Middle frontal gyrus (tissue), 1 donor: Measurements from ENCODE around the gene EFTUD2.

Source experiments
- DNase-seq: peaks from one replicate; pipeline ENCODE4 v3.0.0-alpha.2; 2015; ENCODE audit warnings: low spot score; ENCODE audit errors: extremely low spot score

The EFTUD2 gene

GRCh38 chr17:44925731-44926697 is 26.8 kb upstream of the EFTUD2 start:
- no peak for DNase-seq

DNA sequence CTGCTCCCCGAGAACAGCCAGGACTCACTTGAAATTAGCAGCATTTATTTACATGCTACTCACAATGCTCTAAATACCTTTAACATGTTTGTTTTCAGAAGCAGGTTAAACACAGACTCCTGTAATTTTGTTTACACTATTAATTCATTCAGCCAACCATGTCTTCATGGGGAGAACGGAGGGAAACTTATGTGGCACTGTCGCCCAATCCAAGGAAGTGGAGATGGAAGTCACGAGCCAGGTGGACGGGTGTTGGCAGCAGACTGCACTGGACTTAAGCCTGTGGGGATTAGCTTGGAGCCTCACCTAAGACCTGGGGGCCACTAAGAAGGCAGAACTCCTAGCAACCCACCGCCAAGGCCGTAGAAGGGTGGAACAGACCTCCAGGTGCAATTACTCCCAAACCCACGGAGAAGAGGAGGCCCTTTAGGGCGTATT is 24.9 kb upstream of the EFTUD2 start:
- no peak for DNase-seq

GRCh38 chr17:44922746-44923470 is 23.7 kb upstream of the EFTUD2 start:
- no peak for DNase-seq

DNA sequence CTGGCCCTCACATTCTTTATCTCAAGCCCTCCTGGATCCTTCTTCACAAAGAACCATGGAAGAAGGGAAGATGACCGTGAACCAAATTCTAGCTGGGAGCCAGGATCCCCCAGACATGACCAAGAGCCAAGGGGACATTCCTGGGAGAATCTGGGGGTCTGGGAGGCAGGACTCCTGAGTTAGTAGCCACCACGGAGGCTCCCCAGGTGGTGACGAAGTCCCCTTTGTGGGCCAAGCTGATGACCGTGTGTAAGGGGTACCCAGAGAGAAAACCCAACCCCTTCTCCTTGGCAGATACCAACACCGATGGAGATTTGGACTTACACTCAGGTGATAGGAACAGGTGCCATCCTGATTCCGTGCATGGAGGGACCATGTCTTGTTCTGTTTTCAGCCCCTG is 22.9 kb upstream of the EFTUD2 start:
- DNase-seq, result no peak

DNA sequence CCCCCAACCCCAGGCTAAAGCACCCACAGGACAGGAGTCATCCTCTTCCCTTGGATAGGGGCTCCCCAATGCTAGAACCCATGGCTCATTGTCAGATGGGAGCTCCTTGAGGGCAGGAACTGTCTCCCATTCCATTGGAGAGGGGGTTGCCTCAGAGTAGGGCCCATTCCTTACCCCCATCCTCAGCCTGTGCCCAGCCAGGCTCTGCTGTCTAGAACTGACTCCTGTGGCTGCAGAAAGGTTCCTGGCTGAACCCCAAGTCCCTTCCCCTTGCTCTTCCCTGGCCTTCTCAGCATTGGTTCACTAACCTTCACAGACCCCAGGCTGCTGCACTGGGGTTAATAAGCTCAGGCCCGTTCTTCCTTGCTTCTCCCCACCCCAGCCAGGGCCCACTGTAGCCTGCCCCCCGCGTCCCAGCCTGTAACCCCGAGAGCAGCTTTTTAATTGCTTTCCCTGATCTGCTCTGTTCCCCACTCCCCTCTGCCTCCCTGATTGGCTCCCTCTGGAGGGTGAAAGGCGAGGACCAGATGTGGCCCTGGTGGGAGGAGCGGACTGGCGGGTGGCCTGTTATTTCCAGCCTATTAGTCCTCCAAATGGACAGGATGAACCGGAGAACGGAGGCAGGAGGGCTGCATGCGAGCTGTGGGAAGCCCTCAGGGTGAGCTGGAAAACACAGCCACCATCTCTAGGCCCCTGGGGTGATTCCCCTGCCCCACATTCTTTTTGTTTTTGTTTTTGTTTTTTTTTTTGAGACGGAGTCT is 22.1 kb upstream of the EFTUD2 start:
- DNase-seq, result no peak

- DNase-seq, result no peak
These were observed 21.3 kb upstream of the EFTUD2 start for GRCh38 chr17:44920565-44920940.

- DNase-seq, result peak; percentile 68
These were observed 20.8 kb upstream of the EFTUD2 start for GRCh38 chr17:44919885-44920564.

DNA sequence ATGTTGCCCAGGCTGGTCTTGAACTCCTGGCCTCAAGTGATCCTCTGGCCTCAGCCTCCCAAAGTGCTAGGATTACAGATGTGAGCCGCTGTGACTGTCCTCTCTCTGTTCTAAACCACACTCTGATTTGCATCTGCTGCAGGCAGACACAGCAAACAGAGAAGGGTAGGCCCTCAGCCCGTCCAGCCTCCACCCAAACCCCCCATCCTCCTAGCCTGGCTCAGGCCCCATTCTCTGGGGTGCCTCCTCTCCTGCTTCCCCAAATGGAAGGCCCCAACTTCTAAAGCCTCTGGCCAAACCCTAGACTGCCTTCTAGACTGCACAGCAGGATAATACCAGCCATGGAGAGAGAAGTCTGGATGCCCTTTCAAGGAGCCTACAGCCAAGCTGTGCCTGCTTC is 20.2 kb upstream of the EFTUD2 start:
- no peak for DNase-seq

DNA sequence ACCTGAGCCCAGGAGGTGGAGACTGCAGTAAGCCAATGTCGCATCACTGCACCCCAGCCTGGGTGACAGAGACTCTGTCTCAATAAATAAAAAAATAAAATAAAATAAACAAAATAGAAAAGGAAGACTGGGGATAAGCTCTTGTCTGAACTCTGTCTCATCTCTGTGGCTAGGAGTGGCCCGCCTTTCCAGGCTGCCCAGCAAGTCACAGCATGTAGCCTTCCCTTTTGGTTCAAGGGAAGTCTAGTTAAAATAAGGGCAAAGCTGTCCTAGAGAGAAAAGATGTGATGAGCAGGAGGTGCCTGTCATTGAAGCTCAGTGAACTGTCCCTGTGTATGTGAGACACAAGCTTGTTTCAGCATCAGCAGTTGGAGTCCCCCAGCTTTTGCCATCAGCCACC is 18.8 kb upstream of the EFTUD2 start:
- no peak for DNase-seq

DNA sequence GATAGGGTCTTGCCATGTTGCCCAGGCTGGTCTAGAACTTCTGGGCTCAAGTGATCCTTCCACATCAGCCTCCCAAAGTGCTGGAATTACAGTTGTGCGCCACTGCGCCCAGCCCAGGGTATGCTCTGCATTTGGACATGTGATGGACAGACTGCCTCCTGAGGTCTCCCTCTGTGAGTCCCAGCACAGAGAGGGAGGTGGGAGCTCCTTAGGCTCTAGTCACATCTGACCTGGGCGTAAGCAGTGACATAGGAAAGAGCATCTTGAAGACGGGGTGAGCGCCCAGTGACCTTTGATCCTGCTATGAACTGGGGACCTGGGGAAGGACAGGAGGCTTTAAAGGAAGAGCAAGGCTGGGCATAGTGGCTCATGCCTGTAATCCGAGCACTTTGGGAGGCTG is 18.2 kb upstream of the EFTUD2 start:
- no peak for DNase-seq

- no peak for DNase-seq
These were observed 17.6 kb upstream of the EFTUD2 start for GRCh38 chr17:44916781-44917241.

DNA sequence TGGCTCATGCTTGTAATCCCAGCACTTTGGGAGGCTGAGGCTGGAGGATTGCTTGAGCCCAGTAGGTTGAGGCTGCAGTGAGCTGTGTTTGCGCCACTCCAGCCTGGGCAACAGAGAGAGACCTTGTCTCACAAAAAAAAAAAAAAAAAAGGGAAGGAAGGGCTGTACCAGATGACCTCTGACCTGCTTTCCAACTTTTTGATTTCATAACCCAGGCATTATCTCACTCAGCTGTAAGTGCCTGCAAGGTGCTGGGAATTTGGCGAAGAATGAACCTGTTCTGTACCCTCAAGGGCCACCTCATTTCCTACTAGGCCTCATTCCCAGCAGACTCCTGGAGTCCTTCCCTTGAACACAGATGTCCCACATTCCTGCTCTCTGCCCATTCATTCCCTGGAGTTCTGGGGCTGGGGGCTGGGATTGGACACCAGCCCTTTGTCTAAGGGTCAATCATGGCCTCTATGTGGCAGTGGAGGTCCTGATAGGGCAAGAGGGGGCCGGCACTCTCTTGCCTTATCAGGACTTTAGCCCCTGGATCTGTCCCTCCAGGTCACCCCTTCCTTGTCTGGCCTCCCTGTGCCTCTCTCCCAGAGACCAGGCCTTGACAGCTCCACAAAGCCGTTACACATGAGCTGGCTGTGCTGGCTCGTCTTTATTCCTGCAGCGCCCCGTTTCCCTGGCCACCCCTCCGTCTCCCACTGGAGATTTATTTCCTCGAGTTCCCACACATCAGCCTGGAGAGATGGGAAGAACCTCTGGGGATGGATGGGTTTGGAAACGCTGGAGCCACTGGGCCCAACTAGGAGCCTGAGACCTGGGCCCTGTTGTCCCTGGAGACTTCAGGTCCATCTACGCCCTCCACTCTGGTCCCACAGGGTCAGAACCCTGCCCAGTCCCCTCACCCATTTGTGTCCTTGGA is 16.9 kb upstream of the EFTUD2 start:
- DNase-seq, result no peak

DNA sequence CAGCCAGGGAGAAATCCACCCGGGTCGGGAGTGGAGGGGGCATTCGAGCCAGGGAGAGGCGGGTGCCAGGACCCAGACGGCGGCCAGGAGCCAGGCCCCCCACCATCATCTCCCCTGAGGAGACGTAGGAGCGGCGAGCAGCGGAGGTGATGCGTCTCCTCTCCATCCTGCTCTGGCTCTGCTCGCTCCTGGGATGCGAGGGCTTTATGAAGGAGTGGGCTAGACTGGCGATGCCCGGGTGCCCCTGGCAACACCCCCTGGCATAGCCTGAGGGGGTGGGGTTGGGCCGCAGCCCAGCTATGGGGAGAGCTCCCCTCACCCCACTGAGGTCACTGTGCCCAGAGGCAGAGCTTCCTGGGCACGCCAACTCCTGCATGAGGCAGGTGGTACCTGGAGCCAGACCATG is 16.1 kb upstream of the EFTUD2 start, which contains the start of gene GFAP:
TSS of gene GFAP (minus strand) at position 180 of the 406 bp plus-strand sequence. CDS start at position 166, 14 bp downstream.
- no peak for DNase-seq

- DNase-seq, result no peak
These were observed 15.5 kb upstream of the EFTUD2 start for GRCh38 chr17:44914698-44915271.

GRCh38 chr17:44914148-44914547 is 14.9 kb upstream of the EFTUD2 start:
- no peak for DNase-seq

DNA sequence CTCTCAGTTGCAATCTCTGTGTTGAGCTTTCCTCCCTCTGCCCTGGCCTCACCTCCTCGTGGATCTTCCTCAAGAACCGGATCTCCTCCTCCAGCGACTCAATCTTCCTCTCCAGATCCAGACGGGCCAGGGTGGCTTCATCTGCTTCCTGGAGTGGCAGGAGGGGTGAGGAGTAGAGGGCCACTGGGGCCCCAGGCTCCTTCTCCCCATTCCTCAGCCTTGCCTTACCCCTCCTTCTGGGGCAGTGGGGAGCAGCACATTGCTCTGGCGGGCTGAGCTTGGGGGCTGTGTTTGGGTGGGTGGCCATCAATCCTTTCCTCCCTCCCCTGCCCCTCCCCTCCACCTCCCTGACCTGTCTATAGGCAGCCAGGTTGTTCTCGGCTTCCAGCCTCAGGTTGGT is 14.4 kb upstream of the EFTUD2 start:
- no peak for DNase-seq

DNA sequence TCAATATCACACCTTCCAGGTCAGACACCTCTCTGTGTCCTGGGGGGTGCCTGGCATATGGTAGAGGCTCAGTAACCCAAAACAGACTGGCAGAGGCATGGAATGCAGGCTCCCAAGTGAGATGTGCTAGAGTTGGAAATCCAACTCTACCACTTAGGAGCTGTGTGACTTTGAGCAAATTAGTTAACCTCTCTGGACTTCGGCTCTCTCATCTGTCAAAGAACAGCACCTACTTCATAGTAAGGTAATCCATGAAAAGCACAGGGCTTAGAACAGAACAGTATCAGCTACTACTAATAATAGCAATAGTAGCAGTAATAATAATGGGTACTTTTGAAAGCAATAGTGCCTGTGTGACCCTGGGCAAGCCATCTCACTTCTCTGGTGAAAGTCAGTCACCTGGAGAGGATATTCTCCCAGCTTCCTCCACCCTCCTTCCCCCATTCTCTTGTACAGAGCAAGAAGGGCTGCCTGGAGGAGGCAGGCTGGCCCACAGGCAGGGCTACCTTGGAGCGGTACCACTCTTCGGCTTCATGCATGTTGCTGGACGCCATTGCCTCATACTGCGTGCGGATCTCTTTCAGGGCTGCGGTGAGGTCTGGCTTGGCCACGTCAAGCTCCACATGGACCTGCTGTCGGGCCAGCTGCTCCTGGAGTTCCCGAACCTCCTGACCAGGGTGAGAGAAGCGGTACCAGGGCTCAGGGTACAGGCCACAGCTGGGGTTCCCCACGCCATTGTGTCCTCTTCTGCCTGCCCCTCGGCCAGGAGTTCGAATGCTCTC is 13.7 kb upstream of the EFTUD2 start:
- no peak for DNase-seq

DNA sequence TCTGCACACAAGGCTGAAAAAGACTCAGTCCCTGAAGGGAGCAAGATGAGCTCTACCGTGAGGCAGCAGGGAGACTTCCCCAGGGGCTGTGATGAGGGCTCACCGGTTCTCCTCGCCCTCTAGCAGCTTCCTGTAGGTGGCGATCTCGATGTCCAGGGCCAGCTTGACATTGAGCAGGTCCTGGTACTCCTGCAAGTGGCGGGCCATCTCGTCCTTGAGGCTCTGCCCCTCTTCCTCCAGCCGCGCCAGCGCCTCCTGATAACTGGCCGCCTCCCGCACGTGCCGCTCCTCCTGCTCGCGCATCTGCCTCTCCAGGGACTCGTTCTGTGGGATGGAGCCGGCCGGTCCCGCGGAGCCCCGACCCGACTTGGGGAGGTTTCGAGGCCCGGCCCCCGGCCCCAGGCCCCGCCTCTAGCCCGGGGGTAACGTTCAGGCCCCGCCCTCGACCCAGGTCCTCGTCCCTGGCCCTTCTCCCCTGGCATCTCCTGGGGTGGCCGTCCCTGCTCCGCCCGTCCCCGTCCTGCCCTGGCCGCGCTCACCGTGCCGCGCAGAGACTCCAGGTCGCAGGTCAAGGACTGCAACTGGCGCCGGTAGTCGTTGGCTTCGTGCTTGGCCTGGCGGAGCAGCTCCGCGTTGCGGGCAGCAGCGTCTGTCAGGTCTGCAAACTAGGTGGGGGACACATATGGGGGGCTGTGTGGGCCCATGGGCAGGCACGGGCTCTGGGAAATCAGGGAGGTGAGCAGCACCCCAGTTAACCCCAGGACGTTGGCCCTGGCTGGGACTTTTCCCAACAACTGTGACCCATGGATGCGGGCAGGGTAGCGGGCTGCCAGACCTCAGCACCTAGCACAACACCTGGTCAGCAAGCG is 12.1 kb upstream of the EFTUD2 start:
- no peak for DNase-seq
